B cell (primary cell): ENCODE data around the gene FARSB. TPM values are rescaled to one million over a fixed set of nuclear protein-coding genes. Genes with fewer than 3 reads are reported as not detected.
"Not testable (repeated sequence)": the region's sequence is repeated elsewhere in the genome, so short reads cannot be mapped to it uniquely, and the experiment has no call there.

Experiments
- ATAC-seq: fragments of 200-7000 bp; cut with Tn5 transposase; one replicate; pipeline ENCODE4 v1.10.0; 2021; ENCODE audit warnings: low read depth, mild to moderate bottlenecking, moderate number of reproducible peaks, moderate library complexity
- CTCF ChIA-PET: fragments of 350-600 bp; sonication (Branson Sonifier 250); formaldehyde crosslinking; loops from one replicate; lab custom pipeline; 2021; ENCODE audit warnings: antibody characterized with exemption, inconsistent platforms; lab: Charles Lee
- POLR2A ChIA-PET: fragments of 350-600 bp; sonication (Branson Sonifier 250); formaldehyde crosslinking; loops from one replicate; lab custom pipeline; 2021; ENCODE audit warnings: antibody characterized with exemption; lab: Charles Lee
- DNase-seq: peaks from one replicate; pipeline ENCODE4 v3.0.0; 2013
- H2AFZ ChIP-seq: 2 replicates; pipeline ENCODE4 v1.6.1; 2012; ENCODE audit warnings: mild to moderate bottlenecking, low read depth, low read length; ENCODE audit not compliant: insufficient read depth, poor library complexity, severe bottlenecking
- H3K27ac ChIP-seq, 2 donors: 1 replicate in 1 of 2; 2 replicates in 1 of 2; pipeline ENCODE4 v1.5.1; 2012 to 2013; ENCODE audit warnings: low read length in 2 of 2, mild to moderate bottlenecking in 2 of 2, moderate library complexity in 1 of 2
- H3K27me3 ChIP-seq, 4 experiments: fragments of 200-600 bp in 1 of 4; sonication (generic) in 1 of 4; replicated peaks in 1 of 4; 1 replicate in 2 of 4; 2 replicates in 2 of 4; pipeline versions ENCODE4 v1.6.1 to v1.7.0; 2013 to 2016; ENCODE audit warnings: low read length in 3 of 4, mild to moderate bottlenecking in 2 of 4, mixed read lengths in 1 of 4, moderate library complexity in 1 of 4; ENCODE audit not compliant: insufficient read depth in 4 of 4, control insufficient read depth in 3 of 4; ENCODE audit errors: control extremely low read depth in 1 of 4
- H3K36me3 ChIP-seq, 2 experiments: replicated peaks in 1 of 2; 1 replicate in 1 of 2; 2 replicates in 1 of 2; pipeline versions ENCODE4 v1.6.1 to v1.7.1; 2013; ENCODE audit warnings: low read length in 1 of 2; ENCODE audit not compliant: insufficient read depth in 2 of 2, control insufficient read depth in 1 of 2; ENCODE audit errors: control extremely low read depth in 1 of 2, extremely low read depth in 1 of 2
- H3K4me1 ChIP-seq, 2 donors: fragments of 200-600 bp in 1 of 2; sonication (generic) in 1 of 2; 1 replicate in 1 of 2; 2 replicates in 1 of 2; pipeline versions ENCODE4 v1.5.1 to v1.6.1; 2013 to 2017; ENCODE audit warnings: low read length in 2 of 2; ENCODE audit not compliant: control insufficient read depth in 2 of 2, insufficient read depth in 2 of 2
- H3K4me2 ChIP-seq: replicated peaks from 2 replicates; pipeline ENCODE3; 2012; ENCODE audit warnings: mild to moderate bottlenecking, low read depth, low read length; ENCODE audit not compliant: poor library complexity, severe bottlenecking
- H3K4me3 ChIP-seq, 5 experiments: fragments of 200-600 bp in 1 of 5; sonication (generic) in 1 of 5; 1 replicate in 3 of 5; 2 replicates in 2 of 5; pipeline versions ENCODE4 v1.5.1 to v1.7.0; 2011 to 2016; ENCODE audit warnings: low read length in 4 of 5, mild to moderate bottlenecking in 4 of 5, low read depth in 2 of 5, control low read depth in 1 of 5, moderate library complexity in 1 of 5; ENCODE audit not compliant: insufficient read depth in 1 of 5; ENCODE audit errors: control extremely low read depth in 1 of 5, extremely low read depth in 1 of 5
- H3K79me2 ChIP-seq: fragments of 200-600 bp; sonication (generic); one replicate; pipeline ENCODE4 v1.6.0; 2016; ENCODE audit warnings: low read length; ENCODE audit not compliant: control insufficient read depth, insufficient read depth
- H3K9ac ChIP-seq: fragments of 200-600 bp; sonication (generic); 2 replicates; pipeline ENCODE4 v1.6.1; 2017; ENCODE audit warnings: mild to moderate bottlenecking, low read length, moderate library complexity
- H3K9me3 ChIP-seq, 3 donors: one replicate each; pipeline versions ENCODE4 v1.6.1 to v1.7.1; 2013; ENCODE audit warnings: low read length in 2 of 3; ENCODE audit not compliant: control insufficient read depth in 2 of 3, insufficient read depth in 1 of 3; ENCODE audit errors: control extremely low read depth in 1 of 3
- H4K20me1 ChIP-seq: 2 replicates; pipeline ENCODE4 v1.6.0; 2012; ENCODE audit warnings: mild to moderate bottlenecking, low read length; ENCODE audit not compliant: insufficient read depth, control insufficient read depth, poor library complexity, severe bottlenecking
- H3K27ac Mint-ChIP-seq: one replicate; pipeline ENCODE4 v1.8.0; 2021; ENCODE audit warnings: mixed read lengths
- H3K27me3 Mint-ChIP-seq: one replicate; pipeline ENCODE4 v1.8.0; 2021; ENCODE audit warnings: mixed read lengths
- H3K4me1 Mint-ChIP-seq: one replicate; pipeline ENCODE4 v1.8.0; 2021; ENCODE audit warnings: mixed read lengths
- H3K4me3 Mint-ChIP-seq: one replicate; pipeline ENCODE4 v1.8.0; 2021; ENCODE audit warnings: mixed read lengths
- H3K9me3 Mint-ChIP-seq: one replicate; pipeline ENCODE4 v1.8.0; 2022; ENCODE audit warnings: mixed read lengths; ENCODE audit not compliant: insufficient read depth
- EZH2 ChIP-seq: IDR thresholded peaks from 2 replicates; pipeline ENCODE4 v1.6.1; 2012; ENCODE audit warnings: borderline replicate concordance, low read depth, mild to moderate bottlenecking, moderate library complexity, low read length; ENCODE audit not compliant: insufficient read depth, poor library complexity, severe bottlenecking
- WGBS: methylation state at CpG from one replicate; pipeline ENCODE4 v1.1.5; 2013; ENCODE audit warnings: missing lambda C conversion rate; ENCODE audit not compliant: insufficient coverage; 5-methylcytosine and 5-hydroxymethylcytosine counted together
- intact Hi-C: fragments of 100-400 bp; cut with micrococcal nuclease; formaldehyde crosslinking; loops from one replicate; pipeline ENCODE4 v1.10.0; 2022
- polyA plus RNA-seq: library from polyadenylated mRNA; depleted of rRNA; stranded (reverse); fragments of >200 nt; gene quantifications from 2 replicates; pipeline ENCODE4 v1.2.3, GENCODE V29; 2012
- total RNA-seq, 2 donors: library from RNA; stranded (reverse); fragments of 120-200 nt in 1 of 2; gene quantifications; 1 replicate in 1 of 2; 2 replicates in 1 of 2; pipeline versions ENCODE4 v1.2.3 to v1.2.4, GENCODE V29; 2013 to 2022
- TF ChIP-seq, protein P1 (sequence below): fragments of 200-600 bp; IDR thresholded peaks from one replicate; pipeline ENCODE4 v1.8.0; 2022; ENCODE audit warnings: antibody characterized with exemption, mild to moderate bottlenecking

Gene FARSB
- total and polyA plus RNA-seq, 2 donors (not counting 1 experiment from before 2014, with no cell fraction given): 9.2 to 10.2 TPM

DNA sequence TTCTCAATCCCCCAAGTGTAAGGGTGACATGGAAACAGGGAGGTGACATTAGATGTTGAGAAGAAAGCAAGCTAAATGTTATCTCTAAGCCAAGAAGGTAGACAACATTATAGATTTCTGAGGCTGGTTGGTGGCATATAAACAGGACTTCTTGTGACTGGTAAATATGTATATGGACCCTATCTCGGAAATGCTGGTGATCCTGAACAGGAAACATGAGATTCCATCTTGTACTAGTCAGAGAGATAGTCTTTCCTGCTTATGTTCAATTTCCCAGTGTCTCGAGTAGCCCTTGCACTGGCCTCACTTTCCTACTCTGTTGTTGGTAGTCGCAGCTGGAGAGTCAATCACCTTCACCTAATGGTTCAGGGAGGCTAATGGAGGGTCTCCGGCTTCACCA, 42.4 kb upstream of the FARSB start:
- Mint-ChIP-seq H3K27ac (no peak overlapping the region), H3K9me3 (no peaks in the 10 kb centered on the region), H3K4me3 (no peak overlapping the region), H3K4me1 (no peaks in the 10 kb centered on the region), H3K27me3 (peaks cover 34% of the 10 kb centered on the region)
- Histone ChIP-seq H3K4me3 (no peak overlapping the region), H3K4me2 (no peak overlapping the region), H3K4me1 (no peaks in the 10 kb centered on the region), H3K9ac (no peak overlapping the region), H2AFZ (no peak overlapping the region), H3K79me2 (no peaks in the 10 kb centered on the region), H3K27me3 (peaks cover 0 to 7% (median 2%) of the 10 kb centered on the region in 4 experiments), H4K20me1 (no peaks in the 10 kb centered on the region), H3K36me3 (no peaks in the 10 kb centered on the region), H3K9me3 (no peaks in the 10 kb centered on the region), H3K27ac (no peak overlapping the region)
- POLR2A ChIA-PET: no interaction called here
- TF ChIP-seq, protein P1, sequence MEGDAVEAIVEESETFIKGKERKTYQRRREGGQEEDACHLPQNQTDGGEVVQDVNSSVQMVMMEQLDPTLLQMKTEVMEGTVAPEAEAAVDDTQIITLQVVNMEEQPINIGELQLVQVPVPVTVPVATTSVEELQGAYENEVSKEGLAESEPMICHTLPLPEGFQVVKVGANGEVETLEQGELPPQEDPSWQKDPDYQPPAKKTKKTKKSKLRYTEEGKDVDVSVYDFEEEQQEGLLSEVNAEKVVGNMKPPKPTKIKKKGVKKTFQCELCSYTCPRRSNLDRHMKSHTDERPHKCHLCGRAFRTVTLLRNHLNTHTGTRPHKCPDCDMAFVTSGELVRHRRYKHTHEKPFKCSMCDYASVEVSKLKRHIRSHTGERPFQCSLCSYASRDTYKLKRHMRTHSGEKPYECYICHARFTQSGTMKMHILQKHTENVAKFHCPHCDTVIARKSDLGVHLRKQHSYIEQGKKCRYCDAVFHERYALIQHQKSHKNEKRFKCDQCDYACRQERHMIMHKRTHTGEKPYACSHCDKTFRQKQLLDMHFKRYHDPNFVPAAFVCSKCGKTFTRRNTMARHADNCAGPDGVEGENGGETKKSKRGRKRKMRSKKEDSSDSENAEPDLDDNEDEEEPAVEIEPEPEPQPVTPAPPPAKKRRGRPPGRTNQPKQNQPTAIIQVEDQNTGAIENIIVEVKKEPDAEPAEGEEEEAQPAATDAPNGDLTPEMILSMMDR: no peak
- TF ChIP-seq EZH2: no peak
- CTCF ChIA-PET: interaction anchor here (2.7 kb wide), 1 partner anchor 10 kb away, joined by 23 read pairs; no protein-coding TSS in a partner anchor
- intact Hi-C loops: no loop called here
- WGBS: 90% methylated on average over 2 of the region's 4 CpGs
- ATAC-seq (no peak), DNase-seq (no peak)

DNA sequence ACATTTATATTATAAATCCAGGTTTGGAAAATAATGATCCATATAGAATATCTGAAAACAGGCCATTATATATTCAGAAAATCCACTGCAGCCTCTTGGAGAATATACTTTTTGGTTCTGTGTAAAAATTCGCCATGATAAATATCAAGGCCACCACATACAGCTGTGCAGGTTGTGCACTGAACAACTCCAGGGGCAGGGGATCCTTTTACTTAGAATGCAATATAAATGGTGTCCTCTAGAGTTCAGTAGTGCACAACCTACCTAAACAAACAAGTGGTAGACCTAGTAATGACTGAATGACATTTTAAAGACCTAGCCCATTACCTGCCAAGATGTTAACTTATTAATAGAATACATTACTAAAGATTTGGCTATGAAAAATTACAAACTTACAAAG, 37.9 kb upstream of the FARSB start:
- CTCF ChIA-PET: interaction anchor here (0.7 kb wide), 1 partner anchor 161 kb away, joined by 3 read pairs; no protein-coding TSS in a partner anchor
- no peak overlapping the region for H3K9ac ChIP-seq
- no peaks in the 10 kb centered on the region for H4K20me1 ChIP-seq
- intact Hi-C loops: no loop called here
- no CpG with 5 or more reads among the region's 1 CpG for WGBS
- ATAC-seq (no peak), DNase-seq (no peak)
- no peaks in the 10 kb centered on the region for H3K79me2 ChIP-seq
- peaks cover 4 to 6% of the 10 kb centered on the region in 2 donors for H3K4me1 ChIP-seq
- no peak overlapping the region for H3K27ac Mint-ChIP-seq
- H3K4me3 Mint-ChIP-seq: no peak overlapping the region
- H3K9me3 Mint-ChIP-seq: no peaks in the 10 kb centered on the region
- H3K27ac ChIP-seq: no peak overlapping the region
- H3K36me3 ChIP-seq: no peaks in the 10 kb centered on the region
- TF ChIP-seq EZH2: no peak
- TF ChIP-seq, protein P1: no peak
- peaks cover 5% of the 10 kb centered on the region for H3K4me1 Mint-ChIP-seq
- no peaks in the 10 kb centered on the region for H3K27me3 ChIP-seq
- POLR2A ChIA-PET: no interaction called here
- H2AFZ ChIP-seq: no peak overlapping the region
- no peak overlapping the region for H3K4me3 ChIP-seq
- H3K27me3 Mint-ChIP-seq: peaks cover 14% of the 10 kb centered on the region
- H3K9me3 ChIP-seq: no peaks in the 10 kb centered on the region
- no peak overlapping the region for H3K4me2 ChIP-seq

GRCh38 chr2:222693413-222693812, 37.5 kb upstream of the FARSB start:
- H3K4me3 Mint-ChIP-seq, ATAC-seq, POLR2A ChIA-PET, H3K4me1 Mint-ChIP-seq, H3K4me3 ChIP-seq, H4K20me1 ChIP-seq, H3K4me1 ChIP-seq, H3K36me3 ChIP-seq, H3K9me3 ChIP-seq, H3K27ac ChIP-seq, DNase-seq, H3K27me3 ChIP-seq, H3K27ac Mint-ChIP-seq, H3K9me3 Mint-ChIP-seq, H3K79me2 ChIP-seq, H3K4me2 ChIP-seq, H2AFZ ChIP-seq, H3K9ac ChIP-seq, intact Hi-C loops: not testable (repeated sequence)
- CTCF ChIA-PET: interaction anchor here (0.7 kb wide), 1 partner anchor 160 kb away, joined by 3 read pairs; no protein-coding TSS in a partner anchor
- WGBS: 80% methylated on average over 2 of the region's 5 CpGs
- H3K27me3 Mint-ChIP-seq: peaks cover 12% of the 10 kb centered on the region
